ENCODE results near the gene SAMHD1.
"Not testable (repeated sequence)": the region's sequence is repeated elsewhere in the genome, so short reads cannot be mapped to it uniquely, and the experiment has no call there.

Gene SAMHD1

DNA sequence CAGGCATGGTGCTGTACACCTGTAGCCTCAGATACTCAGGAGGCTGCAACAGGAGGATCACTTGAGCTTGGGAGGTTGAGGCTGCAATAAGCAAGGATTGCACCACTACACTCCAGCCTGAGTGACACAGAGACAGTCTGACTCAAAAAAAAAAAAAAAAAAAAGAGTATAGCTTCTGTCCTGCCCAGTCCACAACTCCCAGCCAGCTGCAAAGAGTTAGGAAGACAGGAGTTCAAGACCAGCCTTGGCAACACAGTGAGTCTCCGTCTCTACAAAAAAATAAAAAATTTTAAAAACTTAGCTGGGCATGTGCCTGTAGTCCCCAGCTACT lies 103.8 kb downstream of the SAMHD1 start:
- DNase-seq (ENCODE audit: low read depth), result no peak
- TF ChIP-seq MYC (IDR thresholded peaks at IDR 0.05; ENCODE audit: low read depth, low read length), result no peak
- TF ChIP-seq, protein P1, sequence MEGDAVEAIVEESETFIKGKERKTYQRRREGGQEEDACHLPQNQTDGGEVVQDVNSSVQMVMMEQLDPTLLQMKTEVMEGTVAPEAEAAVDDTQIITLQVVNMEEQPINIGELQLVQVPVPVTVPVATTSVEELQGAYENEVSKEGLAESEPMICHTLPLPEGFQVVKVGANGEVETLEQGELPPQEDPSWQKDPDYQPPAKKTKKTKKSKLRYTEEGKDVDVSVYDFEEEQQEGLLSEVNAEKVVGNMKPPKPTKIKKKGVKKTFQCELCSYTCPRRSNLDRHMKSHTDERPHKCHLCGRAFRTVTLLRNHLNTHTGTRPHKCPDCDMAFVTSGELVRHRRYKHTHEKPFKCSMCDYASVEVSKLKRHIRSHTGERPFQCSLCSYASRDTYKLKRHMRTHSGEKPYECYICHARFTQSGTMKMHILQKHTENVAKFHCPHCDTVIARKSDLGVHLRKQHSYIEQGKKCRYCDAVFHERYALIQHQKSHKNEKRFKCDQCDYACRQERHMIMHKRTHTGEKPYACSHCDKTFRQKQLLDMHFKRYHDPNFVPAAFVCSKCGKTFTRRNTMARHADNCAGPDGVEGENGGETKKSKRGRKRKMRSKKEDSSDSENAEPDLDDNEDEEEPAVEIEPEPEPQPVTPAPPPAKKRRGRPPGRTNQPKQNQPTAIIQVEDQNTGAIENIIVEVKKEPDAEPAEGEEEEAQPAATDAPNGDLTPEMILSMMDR (IDR thresholded peaks at IDR 0.05; ENCODE audit: low read depth, low read length), result no peak
- TF ChIP-seq POLR2A (IDR thresholded peaks at IDR 0.05; ENCODE audit: extremely low read depth, insufficient read length), result no peak
- TF ChIP-seq, protein P2, sequence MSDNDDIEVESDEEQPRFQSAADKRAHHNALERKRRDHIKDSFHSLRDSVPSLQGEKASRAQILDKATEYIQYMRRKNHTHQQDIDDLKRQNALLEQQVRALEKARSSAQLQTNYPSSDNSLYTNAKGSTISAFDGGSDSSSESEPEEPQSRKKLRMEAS (IDR thresholded peaks at IDR 0.05; ENCODE audit: low read depth, low read length), result no peak

DNA sequence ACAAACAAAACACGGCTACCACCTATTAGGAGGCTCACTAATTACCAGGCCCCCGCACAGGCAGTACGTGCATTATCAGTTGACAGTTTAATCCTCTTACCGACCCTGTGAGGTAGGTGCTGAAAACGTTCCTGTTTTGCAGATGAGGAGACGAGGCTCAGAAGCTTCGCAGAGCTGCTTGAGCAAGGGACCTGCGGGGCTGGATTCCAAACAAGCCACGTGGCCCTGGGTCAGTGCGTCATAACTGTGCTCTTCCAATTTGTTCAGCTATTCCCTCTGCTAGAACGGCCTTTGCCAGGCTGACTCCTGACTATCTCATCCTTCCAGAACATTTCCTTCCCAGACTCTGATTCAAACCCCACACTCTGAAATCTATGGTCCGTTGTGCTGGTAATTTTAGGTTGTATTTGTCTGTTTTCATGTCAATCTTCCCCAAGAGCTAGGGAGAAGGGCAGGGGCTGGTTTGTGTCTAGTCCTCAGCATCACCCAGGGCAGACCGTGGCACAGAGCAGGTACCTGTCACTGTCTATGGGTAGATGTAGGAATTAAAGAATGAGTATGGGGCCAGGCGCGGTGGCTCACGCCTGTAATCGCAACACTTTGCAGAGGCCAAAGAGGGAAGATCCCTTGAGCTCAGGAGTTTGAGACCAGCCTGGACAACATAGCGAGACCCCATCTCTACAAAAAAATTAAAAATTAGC lies 104.3 kb downstream of the SAMHD1 start:
- no peak for DNase-seq (ENCODE audit: low read depth)
- TF ChIP-seq POLR2A (IDR thresholded peaks at IDR 0.05; ENCODE audit: extremely low read depth, insufficient read length) (no peak), MYC (IDR thresholded peaks at IDR 0.05; ENCODE audit: low read depth, low read length) (no peak)
- TF ChIP-seq, protein P1 (IDR thresholded peaks at IDR 0.05; ENCODE audit: low read depth, low read length), result no peak
- TF ChIP-seq, protein P2 (IDR thresholded peaks at IDR 0.05; ENCODE audit: low read depth, low read length), result no peak
- no peak overlapping the region for H3K4me3 ChIP-seq (ENCODE audit: low read depth, low read length)

More for the DNA sequence above, 103.8 kb downstream of the SAMHD1 start:
- no peak overlapping the region for H3K4me3 ChIP-seq (ENCODE audit: low read depth, low read length)

DNA sequence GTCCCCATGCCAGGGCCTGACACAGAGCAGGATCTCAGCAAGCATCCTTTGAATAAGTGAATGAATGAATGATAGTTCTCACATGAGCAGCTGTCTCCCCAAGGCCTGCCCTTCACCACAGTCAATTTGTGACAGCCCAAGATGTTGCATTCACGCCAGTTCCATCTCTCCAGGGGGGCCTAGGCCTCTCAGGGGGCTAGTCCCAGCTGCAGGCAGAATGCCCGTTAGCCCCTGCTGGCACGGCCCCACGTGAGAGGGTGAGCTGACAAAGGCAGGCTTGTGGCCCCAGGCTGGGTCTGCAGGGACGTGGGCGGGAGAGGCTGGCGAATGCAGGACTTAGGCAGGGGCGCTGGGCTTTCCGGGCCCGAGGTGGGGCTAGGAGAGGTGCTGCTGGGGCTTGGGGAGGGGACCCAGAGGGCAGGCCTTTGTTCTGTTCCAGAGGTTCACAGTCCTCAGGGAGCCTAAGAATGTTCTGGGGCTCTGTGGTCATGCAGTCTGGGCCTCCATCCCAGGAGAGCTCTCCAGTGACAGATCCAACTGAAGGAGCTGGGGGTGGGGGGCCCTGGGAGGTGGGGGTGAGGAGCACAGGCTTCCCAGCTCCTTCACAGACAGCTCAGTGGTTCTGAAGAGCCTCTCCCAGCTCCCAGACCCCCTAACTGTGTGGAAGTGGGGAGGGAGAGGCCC lies 106.1 kb downstream of the SAMHD1 start:
- no peak for DNase-seq (ENCODE audit: low read depth)
- TF ChIP-seq, protein P1 (IDR thresholded peaks at IDR 0.05; ENCODE audit: low read depth, low read length), result no peak
- no peak for TF ChIP-seq MYC (IDR thresholded peaks at IDR 0.05; ENCODE audit: low read depth, low read length)
- TF ChIP-seq, protein P2 (IDR thresholded peaks at IDR 0.05; ENCODE audit: low read depth, low read length), result no peak
- no peak for TF ChIP-seq POLR2A (IDR thresholded peaks at IDR 0.05; ENCODE audit: extremely low read depth, insufficient read length)
- H3K4me3 ChIP-seq (ENCODE audit: low read depth, low read length), result no peak overlapping the region

DNA sequence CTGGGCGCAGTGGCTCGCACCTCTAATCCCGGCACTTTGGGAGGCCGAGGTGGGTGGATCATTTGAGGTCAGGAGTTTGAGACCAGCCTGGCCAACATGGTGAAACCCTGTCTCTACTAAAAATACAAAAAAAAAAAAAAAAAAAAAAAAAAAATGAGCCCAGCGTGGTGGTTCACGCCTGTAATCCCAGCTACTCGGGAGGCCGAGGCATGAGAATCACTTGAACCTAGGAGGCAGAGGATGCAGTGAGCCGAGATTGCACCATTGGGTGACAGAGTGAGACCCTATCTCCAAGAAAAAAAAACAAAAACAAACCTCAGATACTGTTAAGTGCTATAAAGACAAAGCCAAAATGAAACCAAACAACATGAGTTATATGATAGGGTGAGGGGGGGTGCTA lies 110.5 kb downstream of the SAMHD1 start:
- H3K4me3 ChIP-seq (ENCODE audit: low read depth, low read length), result not testable (repeated sequence)

More for the DNA sequence above, 110.5 kb downstream of the SAMHD1 start:
- not testable (repeated sequence) for DNase-seq (ENCODE audit: low read depth)

All from NB4 (cell line).